HG03064 (cell line): Measurements from ENCODE around the gene S100A13.
A peak's percentile ranks its signal among the peaks of the same experiment; 100 is the strongest.
"Not testable (repeated sequence)": the region's sequence is repeated elsewhere in the genome, so short reads cannot be mapped to it uniquely, and the experiment has no call there.

Experiments used
- ATAC-seq: cut with Tn5 transposase; IDR thresholded peaks from one replicate; pipeline ENCODE4 v1.9.1; 2021; ENCODE audit warnings: low read depth; ENCODE audit not compliant: unreplicated experiment

Gene S100A13

GRCh38 chr1:153626904-153627714 is at the start of gene S100A13:
Gene S100A13 (minus strand): TSS chr1:153627505. CDS start chr1:153626472, 1,033 bp downstream.
- no peak for ATAC-seq

- ATAC-seq: no peak
Measured at GRCh38 chr1:153673511-153673910, 46.2 kb upstream of the S100A13 start.

- ATAC-seq: peak; percentile 29
Measured at GRCh38 chr1:153671628-153672353, 44.5 kb upstream of the S100A13 start.

- peak; percentile 78 for ATAC-seq
Measured at GRCh38 chr1:153670859-153671627, 43.7 kb upstream of the S100A13 start, which contains the start of gene ILF2. Gene ILF2 (minus strand): TSS chr1:153670993. CDS start chr1:153670922, 71 bp downstream.

GRCh38 chr1:153670257-153670858 is 43.1 kb upstream of the S100A13 start:
- ATAC-seq: no peak

- no peak for ATAC-seq
Measured at GRCh38 chr1:153669606-153670005, 42.3 kb upstream of the S100A13 start.

GRCh38 chr1:153668672-153669071 is 41.4 kb upstream of the S100A13 start:
- ATAC-seq: not testable (repeated sequence)

GRCh38 chr1:153667439-153667838 is 40.1 kb upstream of the S100A13 start:
- no peak for ATAC-seq

GRCh38 chr1:153663211-153663610 is 35.9 kb upstream of the S100A13 start:
- no peak for ATAC-seq

GRCh38 chr1:153662269-153662668 is 35.0 kb upstream of the S100A13 start:
- ATAC-seq: no peak

GRCh38 chr1:153661111-153661708 is 33.9 kb upstream of the S100A13 start:
- no peak for ATAC-seq

- ATAC-seq: no peak
Measured at GRCh38 chr1:153659656-153660055, 32.4 kb upstream of the S100A13 start.

- no peak for ATAC-seq
Measured at GRCh38 chr1:153659175-153659534, 31.9 kb upstream of the S100A13 start.

GRCh38 chr1:153658400-153659174 is 31.3 kb upstream of the S100A13 start, which contains the start of gene SNAPIN:
Gene SNAPIN (plus strand): TSS chr1:153658703. CDS start chr1:153658744, 41 bp downstream.
- ATAC-seq: peak; percentile 91

- no peak for ATAC-seq
Measured at GRCh38 chr1:153655333-153655732, 28.0 kb upstream of the S100A13 start.

GRCh38 chr1:153652805-153653500 is 25.6 kb upstream of the S100A13 start:
- ATAC-seq: no peak

- ATAC-seq: no peak
Measured at GRCh38 chr1:153651771-153652170, 24.5 kb upstream of the S100A13 start.

- ATAC-seq: no peak
Measured at GRCh38 chr1:153649863-153650235, 22.5 kb upstream of the S100A13 start.
